Coronary artery (tissue), 2 donors: ENCODE measurements around the gene DCP2.

Source experiments
- DNase-seq: peaks from one replicate; pipeline ENCODE4 v3.0.0-alpha.2; 2017; ENCODE audit warnings: low spot score
- H3K27ac ChIP-seq, 2 donors: fragments of 200-600 bp; sonication (generic); one replicate each; pipeline ENCODE4 v1.5.1; 2016 to 2019
- H3K4me3 ChIP-seq: fragments of 200-600 bp; sonication (generic); 2 replicates; pipeline ENCODE4 v1.5.1; 2016; ENCODE audit warnings: mild to moderate bottlenecking, moderate library complexity
- CTCF ChIP-seq: fragments of 200-600 bp; sonication (generic); IDR thresholded peaks from one replicate; pipeline ENCODE4 v1.5.1; 2019; ENCODE audit warnings: antibody characterized with exemption

DCP2 gene

DNA sequence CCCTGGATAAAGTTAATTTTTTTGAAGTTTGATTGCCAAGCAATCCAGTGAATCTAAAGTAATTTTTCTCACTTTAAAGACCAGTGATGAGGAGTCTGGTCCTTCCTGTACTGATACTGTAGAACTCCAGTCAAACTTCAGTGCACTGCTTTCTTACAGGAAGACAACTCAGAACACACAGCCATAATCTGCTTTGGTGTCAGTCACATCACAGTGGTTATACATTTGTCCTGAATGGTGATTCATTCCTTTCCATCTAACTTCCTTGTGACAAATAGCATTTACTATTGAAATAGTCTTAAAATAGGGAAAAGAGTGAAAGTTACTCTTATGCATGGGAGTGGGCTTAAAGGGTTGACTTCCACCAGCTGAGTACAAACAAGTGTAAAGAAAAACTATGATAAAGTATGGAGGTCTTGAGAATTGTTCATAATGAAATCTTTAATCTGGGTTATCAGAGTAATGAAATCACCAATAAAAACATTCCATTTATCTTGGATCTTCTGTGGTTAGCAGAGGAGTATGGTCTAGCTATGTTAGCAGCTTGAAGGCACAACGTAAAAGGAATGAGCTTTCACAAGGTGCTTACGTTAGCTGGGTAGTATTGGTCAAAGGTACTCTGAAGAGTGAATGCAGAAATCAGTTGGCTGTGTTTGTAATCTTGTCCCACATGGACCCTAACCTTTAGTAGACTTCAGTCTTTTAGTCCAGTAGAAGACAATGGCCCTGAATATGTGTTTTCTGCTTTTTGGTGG is 41.5 kb downstream of the DCP2 start:
- no peak overlapping the region for H3K27ac ChIP-seq
- no peak for DNase-seq
- H3K4me3 ChIP-seq: no peak overlapping the region
- TF ChIP-seq CTCF: no peak

DNA sequence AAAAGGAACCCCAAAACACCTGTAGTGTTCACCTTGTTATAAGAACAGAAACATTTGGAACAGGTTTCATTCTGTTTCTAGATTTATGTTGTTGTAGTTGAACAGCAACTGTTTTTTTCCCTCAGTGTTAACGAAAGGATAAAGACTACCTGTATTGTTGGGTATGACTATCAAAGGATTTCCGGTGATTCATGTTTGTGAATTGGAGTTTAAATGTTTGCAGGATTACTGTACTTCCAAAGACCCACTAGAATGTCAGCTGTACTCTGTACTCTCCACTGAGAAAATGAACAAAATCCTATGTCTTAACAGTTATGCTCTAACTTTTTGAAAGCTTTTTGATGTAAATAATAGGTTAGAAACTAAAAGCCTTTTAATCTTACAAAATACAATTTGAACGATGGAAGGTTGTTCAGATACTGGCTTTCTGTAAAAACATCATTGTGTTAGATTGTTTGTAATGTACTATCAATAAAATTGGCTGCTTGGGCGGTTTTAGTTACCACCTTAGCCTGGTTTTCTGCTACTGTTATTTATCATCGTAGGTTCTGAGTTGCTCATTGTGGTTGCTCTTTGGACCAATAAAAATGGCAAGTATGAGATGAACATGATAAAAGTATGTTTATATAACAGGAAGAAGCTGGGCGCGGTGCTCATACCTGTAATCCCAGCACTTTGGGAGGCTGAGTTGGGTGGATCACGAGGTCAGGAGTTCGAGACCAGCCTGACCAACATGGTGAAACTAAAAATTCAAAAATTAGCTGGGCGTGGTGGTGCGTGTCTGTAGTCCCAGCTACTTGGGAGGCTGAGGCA is 44.1 kb downstream of the DCP2 start:
- no peak overlapping the region for H3K27ac ChIP-seq
- H3K4me3 ChIP-seq: no peak overlapping the region
- DNase-seq: no peak
- TF ChIP-seq CTCF: no peak

DNA sequence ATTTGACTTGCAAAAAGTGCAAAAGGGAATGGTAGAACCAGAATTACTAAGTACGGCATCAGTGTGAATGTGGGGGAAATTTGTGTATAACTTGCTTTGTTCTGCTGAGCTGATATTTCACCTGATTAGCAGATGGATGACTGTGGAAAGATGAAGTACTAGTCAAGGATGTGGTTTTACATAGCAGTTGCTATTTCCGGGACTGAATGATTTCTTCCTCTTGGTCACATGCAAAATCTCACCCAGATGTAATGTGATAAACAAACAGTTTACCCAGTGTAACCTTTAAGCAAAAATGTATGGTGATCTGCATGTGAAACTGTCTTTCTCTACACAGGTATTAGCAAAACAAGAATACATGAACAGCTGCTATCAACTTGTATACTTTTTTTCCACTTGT is 46.1 kb downstream of the DCP2 start:
- Histone ChIP-seq H3K27ac (no peak overlapping the region), H3K4me3 (no peak overlapping the region)
- no peak for TF ChIP-seq CTCF
- DNase-seq: no peak

DNA sequence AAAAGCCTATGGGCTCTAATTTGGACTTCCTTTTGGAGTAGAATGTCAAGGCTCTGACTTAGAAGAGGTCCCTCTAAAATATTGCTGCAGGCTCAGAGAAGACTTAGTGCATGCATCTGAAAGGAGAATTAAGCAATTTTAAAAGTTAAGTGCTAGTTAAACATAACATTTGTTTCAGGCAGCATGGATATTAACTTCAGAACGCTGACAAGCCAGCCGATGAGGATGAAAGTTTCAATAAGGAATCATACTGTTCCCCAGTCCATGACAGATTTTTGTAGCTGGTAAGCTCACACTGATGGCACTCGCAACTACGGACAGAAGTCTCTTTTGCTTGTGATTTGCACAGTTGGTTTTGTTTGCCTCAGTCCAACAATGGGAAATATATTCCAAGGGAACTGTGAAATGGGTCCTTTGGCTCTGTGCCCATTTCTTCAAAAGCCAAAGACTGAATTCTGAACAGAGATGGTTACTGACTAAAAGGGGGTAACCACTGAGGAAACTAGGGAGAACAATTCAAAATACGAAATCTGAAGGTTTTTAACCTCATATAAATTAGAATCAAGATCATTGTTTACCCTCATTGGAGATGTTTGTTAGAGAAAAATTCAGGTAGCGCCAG is 47.6 kb downstream of the DCP2 start:
- Histone ChIP-seq H3K27ac (no peak overlapping the region), H3K4me3 (no peak overlapping the region)
- DNase-seq: no peak
- no peak for TF ChIP-seq CTCF

- Histone ChIP-seq H3K27ac (no peak overlapping the region), H3K4me3 (no peak overlapping the region)
- TF ChIP-seq CTCF: no peak
- DNase-seq: no peak
Measured at GRCh38 chr5:113025596-113025995, 49.0 kb downstream of the DCP2 start.

GRCh38 chr5:113026211-113026610 is 49.6 kb downstream of the DCP2 start:
- no peak overlapping the region for H3K27ac ChIP-seq
- no peak for DNase-seq
- no peak for TF ChIP-seq CTCF
- no peak overlapping the region for H3K4me3 ChIP-seq
